Activated CD4-positive, CD25-positive, alpha-beta regulatory T cell treated with anti-CD3 and anti-CD28 coated beads, Interleukin-2, amount 50 U/mL, for 16 hours (primary cell): ENCODE results near the gene FGFR3.
"Not testable (repeated sequence)": the region's sequence is repeated elsewhere in the genome, so short reads cannot be mapped to it uniquely, and the experiment has no call there.

Experiments used
- DNase-seq: peaks from one replicate; pipeline ENCODE4 v3.0.0-alpha.2; 2020; ENCODE audit warnings: low read depth, low spot score

Gene FGFR3

GRCh38 chr4:1815997-1816860 lies 23.1 kb downstream of the FGFR3 start:
- no peak for DNase-seq

GRCh38 chr4:1819284-1819683 lies 26.2 kb downstream of the FGFR3 start:
- DNase-seq, result no peak

- no peak for DNase-seq
These were observed 26.7 kb downstream of the FGFR3 start for GRCh38 chr4:1819816-1820215.

- DNase-seq, result no peak
These were observed 28.8 kb downstream of the FGFR3 start for GRCh38 chr4:1821679-1822567.

- no peak for DNase-seq
These were observed 29.8 kb downstream of the FGFR3 start for GRCh38 chr4:1822568-1823544.

GRCh38 chr4:1823545-1823932 lies 30.4 kb downstream of the FGFR3 start:
- DNase-seq, result no peak

- DNase-seq, result no peak
These were observed 31.7 kb downstream of the FGFR3 start for GRCh38 chr4:1824746-1825145.

GRCh38 chr4:1825326-1825725 lies 32.2 kb downstream of the FGFR3 start:
- no peak for DNase-seq

GRCh38 chr4:1826531-1827350 lies 33.6 kb downstream of the FGFR3 start:
- no peak for DNase-seq

GRCh38 chr4:1830234-1830633 lies 37.1 kb downstream of the FGFR3 start:
- no peak for DNase-seq

- DNase-seq, result no peak
These were observed 37.6 kb downstream of the FGFR3 start for GRCh38 chr4:1830642-1831228.

- no peak for DNase-seq
These were observed 38.2 kb downstream of the FGFR3 start for GRCh38 chr4:1831331-1831730.

GRCh38 chr4:1832690-1833089 lies 39.6 kb downstream of the FGFR3 start:
- no peak for DNase-seq

GRCh38 chr4:1833307-1834046 lies 40.4 kb downstream of the FGFR3 start:
- no peak for DNase-seq

- DNase-seq, result no peak
These were observed 41.1 kb downstream of the FGFR3 start for GRCh38 chr4:1834047-1834775.

GRCh38 chr4:1835836-1836235 lies 42.7 kb downstream of the FGFR3 start:
- not testable (repeated sequence) for DNase-seq

- no peak for DNase-seq
These were observed 43.6 kb downstream of the FGFR3 start for GRCh38 chr4:1836650-1837049.

GRCh38 chr4:1837069-1837468 lies 44.0 kb downstream of the FGFR3 start:
- no peak for DNase-seq

GRCh38 chr4:1839282-1839681 lies 46.2 kb downstream of the FGFR3 start:
- no peak for DNase-seq
